HL-60 (cell line): Measurements from ENCODE around the gene ZNF423.

Experiments
- DNase-seq, 2 experiments: peaks; one replicate each; pipeline ENCODE4 v3.0.0-alpha.2; 2010 to 2020; ENCODE audit warnings: low read depth in 1 of 2, low spot score in 1 of 2
- H3K27ac ChIP-seq: fragments of 250-450 bp; sonication (Bioruptor Pico); replicated peaks from 2 replicates; pipeline ENCODE4 v1.5.1; 2020; ENCODE audit warnings: mild to moderate bottlenecking, moderate library complexity
- H3K27me3 ChIP-seq: fragments of 250-450 bp; sonication (Bioruptor Pico); 2 replicates; pipeline ENCODE4 v1.5.1; 2021; ENCODE audit warnings: mild to moderate bottlenecking, moderate library complexity; ENCODE audit not compliant: insufficient read depth, poor library complexity, severe bottlenecking
- H3K4me3 ChIP-seq: replicated peaks from 2 replicates; pipeline ENCODE4 v1.5.1; 2011; ENCODE audit warnings: mild to moderate bottlenecking, control low read depth, low read length; ENCODE audit not compliant: insufficient read depth
- GABPA ChIP-seq: IDR thresholded peaks from 2 replicates; pipeline ENCODE4 v1.6.1; 2012; ENCODE audit warnings: low read depth
- POLR2AphosphoS5 ChIP-seq: IDR thresholded peaks from 2 replicates; pipeline ENCODE4 v1.6.1; 2012; ENCODE audit warnings: low read depth
- REST ChIP-seq: IDR thresholded peaks from 2 replicates; pipeline ENCODE4 v1.6.1; 2012; ENCODE audit warnings: low read depth; ENCODE audit not compliant: insufficient replicate concordance
- SPI1 ChIP-seq: IDR thresholded peaks from 2 replicates; pipeline ENCODE4 v1.6.1; 2012; ENCODE audit warnings: low read depth, mild to moderate bottlenecking, borderline replicate concordance
- TF ChIP-seq, protein P1 (sequence below): IDR thresholded peaks from one replicate; pipeline ENCODE4 v1.5.1; 2011; ENCODE audit warnings: low read length, control low read depth, inconsistent platforms; ENCODE audit not compliant: insufficient read depth

ZNF423 gene

DNA sequence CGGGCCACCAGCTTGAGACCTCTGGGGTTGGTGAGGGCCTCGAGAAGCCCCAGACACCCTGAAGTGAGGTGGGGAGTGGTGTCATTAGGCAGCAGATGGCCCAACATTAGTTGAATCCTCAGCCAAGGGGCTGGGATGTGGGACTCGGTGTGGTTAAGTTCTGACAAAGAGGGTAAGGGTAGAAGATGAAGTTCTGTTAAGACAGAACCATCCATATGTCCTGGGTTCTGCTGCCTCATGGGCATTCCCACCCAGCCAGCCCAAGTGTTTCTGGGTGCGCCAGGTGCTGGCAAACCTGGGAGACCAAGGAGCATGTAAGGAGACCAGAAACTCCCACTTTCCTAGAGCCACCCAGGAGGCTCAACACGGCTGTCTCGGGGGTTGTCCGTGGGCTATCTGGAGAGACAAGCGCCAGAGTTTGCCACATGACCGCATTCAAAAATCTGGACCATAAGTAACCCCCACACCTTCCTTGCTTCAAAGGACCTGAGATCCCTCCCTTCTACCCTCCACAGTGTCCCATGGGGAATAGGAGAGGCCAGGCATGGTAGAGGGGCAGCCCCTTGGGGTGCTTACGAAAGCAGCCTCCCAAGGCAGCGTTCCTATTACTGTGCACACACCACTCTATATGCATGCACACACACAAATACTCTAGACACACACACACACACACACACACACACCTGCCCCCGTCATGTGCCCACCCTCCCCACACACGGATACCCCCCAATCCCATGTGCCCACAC lies 353.6 kb downstream of the ZNF423 start:
- Histone ChIP-seq H3K27ac (no peak overlapping the region), H3K27me3 (no peaks in the 10 kb centered on the region), H3K4me3 (no peak overlapping the region)
- no peak for DNase-seq
- TF ChIP-seq, protein P1, sequence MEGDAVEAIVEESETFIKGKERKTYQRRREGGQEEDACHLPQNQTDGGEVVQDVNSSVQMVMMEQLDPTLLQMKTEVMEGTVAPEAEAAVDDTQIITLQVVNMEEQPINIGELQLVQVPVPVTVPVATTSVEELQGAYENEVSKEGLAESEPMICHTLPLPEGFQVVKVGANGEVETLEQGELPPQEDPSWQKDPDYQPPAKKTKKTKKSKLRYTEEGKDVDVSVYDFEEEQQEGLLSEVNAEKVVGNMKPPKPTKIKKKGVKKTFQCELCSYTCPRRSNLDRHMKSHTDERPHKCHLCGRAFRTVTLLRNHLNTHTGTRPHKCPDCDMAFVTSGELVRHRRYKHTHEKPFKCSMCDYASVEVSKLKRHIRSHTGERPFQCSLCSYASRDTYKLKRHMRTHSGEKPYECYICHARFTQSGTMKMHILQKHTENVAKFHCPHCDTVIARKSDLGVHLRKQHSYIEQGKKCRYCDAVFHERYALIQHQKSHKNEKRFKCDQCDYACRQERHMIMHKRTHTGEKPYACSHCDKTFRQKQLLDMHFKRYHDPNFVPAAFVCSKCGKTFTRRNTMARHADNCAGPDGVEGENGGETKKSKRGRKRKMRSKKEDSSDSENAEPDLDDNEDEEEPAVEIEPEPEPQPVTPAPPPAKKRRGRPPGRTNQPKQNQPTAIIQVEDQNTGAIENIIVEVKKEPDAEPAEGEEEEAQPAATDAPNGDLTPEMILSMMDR = no peak

- no peak overlapping the region for H3K27ac ChIP-seq
- no peak for DNase-seq
- no peaks in the 10 kb centered on the region for H3K27me3 ChIP-seq
- no peak overlapping the region for H3K4me3 ChIP-seq
- TF ChIP-seq REST = no peak
Observed at GRCh38 chr16:49499869-49500610, 355.9 kb downstream of the ZNF423 start.

GRCh38 chr16:49499414-49499785 lies 356.5 kb downstream of the ZNF423 start:
- TF ChIP-seq REST (no peak), POLR2AphosphoS5 (no peak), GABPA (no peak), SPI1 (no peak)
- TF ChIP-seq, protein P1 = no peak
- H3K27ac ChIP-seq = no peak overlapping the region
- H3K4me3 ChIP-seq = no peak overlapping the region
- H3K27me3 ChIP-seq = no peaks in the 10 kb centered on the region
- DNase-seq = no peak

- H3K27me3 ChIP-seq = no peaks in the 10 kb centered on the region
- TF ChIP-seq GABPA (no peak), SPI1 (no peak), REST (no peak), POLR2AphosphoS5 (no peak)
- TF ChIP-seq, protein P1 = no peak
- no peak overlapping the region for H3K4me3 ChIP-seq
- DNase-seq = no peak
- no peak overlapping the region for H3K27ac ChIP-seq
Observed at GRCh38 chr16:49498666-49499413, 357.1 kb downstream of the ZNF423 start.
